ENCODE data around the gene GOLIM4. TPM values are rescaled to one million over a fixed set of nuclear protein-coding genes. Genes with fewer than 3 reads are reported as not detected.

Gene GOLIM4
- total and polyA plus RNA-seq, 2 of the 13 experiments (the other 11 are each of a cell fraction or from before 2014, with no cell fraction given) = 10.9 to 47.7 TPM

DNA sequence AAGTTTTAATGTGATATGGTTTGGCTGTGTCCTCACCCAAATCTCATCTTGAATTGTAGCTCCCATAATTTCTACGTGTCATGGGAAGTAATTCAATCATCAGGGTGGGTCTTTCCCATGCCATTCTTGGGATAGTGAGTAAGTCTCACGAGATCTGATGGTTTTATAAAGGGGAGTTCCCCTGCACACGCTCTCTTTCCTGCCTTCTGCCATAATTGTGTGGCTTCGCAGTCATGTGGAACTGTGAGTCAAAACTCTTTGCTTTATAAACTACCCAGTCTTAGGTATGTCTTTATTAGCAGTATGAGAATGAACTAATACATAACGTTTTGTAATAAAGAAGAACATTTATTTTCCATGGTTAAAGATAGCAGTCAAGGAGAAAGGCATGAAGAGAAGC, 39.2 kb upstream of the GOLIM4 start:
- H3K9me3 ChIP-seq (ENCODE audit: low read length) = no peaks in the 10 kb centered on the region
- H3K4me1 ChIP-seq (ENCODE audit: insufficient read depth, low read length) = no peaks in the 10 kb centered on the region
- no peak for ATAC-seq
- no peak overlapping the region for H3K27ac ChIP-seq (ENCODE audit: extremely low read length, insufficient read depth, low read length)
- no peak overlapping the region for H2AFZ ChIP-seq (ENCODE audit: low read length)
- H3K4me2 ChIP-seq (ENCODE audit: low read depth, low read length) = no peak overlapping the region
- H4K20me1 ChIP-seq (ENCODE audit: insufficient read depth, low read length) = no peaks in the 10 kb centered on the region
- no peak for FAIRE-seq
- WGBS (ENCODE audit: low lambda C conversion rate) = 28% methylated on average over 5 of the region's 5 CpGs
- TF ChIP-seq ZNF30 (CRISPR knock-in tag; IDR thresholded peaks at IDR 0.05) (no peak), MXI1 (IDR thresholded peaks at IDR 0.05; ENCODE audit: borderline replicate concordance, low read depth, low read length) (no peak), MTA1 (CRISPR knock-in tag; IDR thresholded peaks at IDR 0.05; ENCODE audit: borderline replicate concordance) (no peak), ADNP (CRISPR knock-in tag; IDR thresholded peaks at IDR 0.05) (no peak), MTF1 (CRISPR knock-in tag; IDR thresholded peaks at IDR 0.05) (no peak), AKAP8 (CRISPR knock-in tag; IDR thresholded peaks at IDR 0.05) (no peak), MYPOP (CRISPR knock-in tag; IDR thresholded peaks at IDR 0.05) (no peak), ZNF205 (CRISPR knock-in tag; IDR thresholded peaks at IDR 0.05) (no peak), GMEB1 (CRISPR knock-in tag; IDR thresholded peaks at IDR 0.05; ENCODE audit: borderline replicate concordance) (no peak), ZNF180 (CRISPR knock-in tag; IDR thresholded peaks at IDR 0.05; ENCODE audit: borderline replicate concordance, low read depth) (no peak), CHD4 (IDR thresholded peaks at IDR 0.05; ENCODE audit: borderline replicate concordance, low read length) (no peak), ZKSCAN8 (CRISPR knock-in tag; IDR thresholded peaks at IDR 0.05; ENCODE audit: borderline replicate concordance) (no peak), ZNF720 (CRISPR knock-in tag; IDR thresholded peaks at IDR 0.05) (no peak), ZNF24 (IDR thresholded peaks at IDR 0.05) (no peak), ZNF652 (CRISPR knock-in tag; IDR thresholded peaks at IDR 0.05; ENCODE audit: borderline replicate concordance, low read depth) (no peak), NONO (IDR thresholded peaks at IDR 0.05) (no peak), NONO (CRISPR knock-in tag; conservative IDR thresholded peaks at IDR 0.05) (no peak)
- TF ChIP-seq, protein P1, sequence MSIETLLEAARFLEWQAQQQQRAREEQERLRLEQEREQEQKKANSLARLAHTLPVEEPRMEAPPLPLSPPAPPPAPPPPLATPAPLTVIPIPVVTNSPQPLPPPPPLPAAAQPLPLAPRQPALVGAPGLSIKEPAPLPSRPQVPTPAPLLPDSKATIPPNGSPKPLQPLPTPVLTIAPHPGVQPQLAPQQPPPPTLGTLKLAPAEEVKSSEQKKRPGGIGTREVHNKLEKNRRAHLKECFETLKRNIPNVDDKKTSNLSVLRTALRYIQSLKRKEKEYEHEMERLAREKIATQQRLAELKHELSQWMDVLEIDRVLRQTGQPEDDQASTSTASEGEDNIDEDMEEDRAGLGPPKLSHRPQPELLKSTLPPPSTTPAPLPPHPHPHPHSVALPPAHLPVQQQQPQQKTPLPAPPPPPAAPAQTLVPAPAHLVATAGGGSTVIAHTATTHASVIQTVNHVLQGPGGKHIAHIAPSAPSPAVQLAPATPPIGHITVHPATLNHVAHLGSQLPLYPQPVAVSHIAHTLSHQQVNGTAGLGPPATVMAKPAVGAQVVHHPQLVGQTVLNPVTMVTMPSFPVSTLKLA (IDR thresholded peaks at IDR 0.05) = no peak
- TF ChIP-seq, protein P2, sequence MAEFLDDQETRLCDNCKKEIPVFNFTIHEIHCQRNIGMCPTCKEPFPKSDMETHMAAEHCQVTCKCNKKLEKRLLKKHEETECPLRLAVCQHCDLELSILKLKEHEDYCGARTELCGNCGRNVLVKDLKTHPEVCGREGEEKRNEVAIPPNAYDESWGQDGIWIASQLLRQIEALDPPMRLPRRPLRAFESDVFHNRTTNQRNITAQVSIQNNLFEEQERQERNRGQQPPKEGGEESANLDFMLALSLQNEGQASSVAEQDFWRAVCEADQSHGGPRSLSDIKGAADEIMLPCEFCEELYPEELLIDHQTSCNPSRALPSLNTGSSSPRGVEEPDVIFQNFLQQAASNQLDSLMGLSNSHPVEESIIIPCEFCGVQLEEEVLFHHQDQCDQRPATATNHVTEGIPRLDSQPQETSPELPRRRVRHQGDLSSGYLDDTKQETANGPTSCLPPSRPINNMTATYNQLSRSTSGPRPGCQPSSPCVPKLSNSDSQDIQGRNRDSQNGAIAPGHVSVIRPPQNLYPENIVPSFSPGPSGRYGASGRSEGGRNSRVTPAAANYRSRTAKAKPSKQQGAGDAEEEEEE (CRISPR knock-in tag; IDR thresholded peaks at IDR 0.05; ENCODE audit: borderline replicate concordance) = no peak
- no peak for DNase-seq (ENCODE audit: low spot score)
- in situ Hi-C loops (cut with HindIII; ENCODE audit: extremely low pct_ligation_motif_present, low pct_unique_long_range_greater_than_20kb) (no loop called here), intact Hi-C loops (cut with micrococcal nuclease; ENCODE audit: unreplicated experiment) (no loop called here)
- no peak overlapping the region for H3K4me3 ChIP-seq (replicated peaks in 1 of 3; ENCODE audit: insufficient read depth in 1 of 3, low read depth in 2 of 3, low read length in 3 of 3)
- ChIA-PET CTCF (ENCODE audit: low intra/inter-chr PET ratio, low total read pairs) (no interaction called here), POLR2A (no interaction called here)
- BruUV-seq (replicated peaks) = no TSS peak
- no peak overlapping the region for H3K9ac ChIP-seq (ENCODE audit: insufficient read depth, low read depth, low read length)
- no peaks in the 10 kb centered on the region for H3K27me3 ChIP-seq (ENCODE audit: control insufficient read depth in 1 of 2, insufficient read depth in 2 of 2, low read length in 2 of 2)
- no peaks in the 10 kb centered on the region for H3K79me2 ChIP-seq (ENCODE audit: insufficient read depth, low read length)
- no peaks in the 10 kb centered on the region for H3K36me3 ChIP-seq (replicated peaks in 1 of 2; ENCODE audit: control insufficient read depth in 1 of 2, insufficient read depth in 2 of 2, low read length in 2 of 2)

Measured in HepG2 (cell line).